Uterus (tissue), 2 donors: Measurements from ENCODE around the gene TBC1D21.

ENCODE experiments used
- CTCF ChIP-seq, 4 experiments: fragments of 200-600 bp in 2 of 4; fragments of 450-650 bp in 2 of 4; sonication (generic) in 2 of 4; IDR thresholded peaks; one replicate each; pipeline ENCODE4 v1.5.1; 2016 to 2019; ENCODE audit warnings: antibody characterized with exemption in 4 of 4, mild to moderate bottlenecking in 2 of 4, moderate library complexity in 1 of 4
- POLR2A ChIP-seq, 2 donors: fragments of 450-650 bp; IDR thresholded peaks; one replicate each; pipeline ENCODE4 v1.6.1; 2016; ENCODE audit warnings: antibody characterized with exemption in 2 of 2, mild to moderate bottlenecking in 1 of 2, moderate library complexity in 1 of 2

- TF ChIP-seq POLR2A (IDR thresholded peaks at IDR 0.05) (no peak), CTCF (IDR thresholded peaks at IDR 0.05) (no peak)
Observed at GRCh38 chr15:73906346-73907034, 33.1 kb downstream of the TBC1D21 start.
